T-helper 1 cell treated with Interleukin-12 subunit alpha and Interleukin-12 subunit beta and Interleukin-4 antibody, amounts not matched to agents 30 μg/mL and 1 μg/mL, for 36 hours (primary cell): ENCODE results near the gene NHP2.
"Not testable (repeated sequence)": the region's sequence is repeated elsewhere in the genome, so short reads cannot be mapped to it uniquely, and the experiment has no call there.

Source experiments
- H3K27ac Mint-ChIP-seq: one replicate; pipeline ENCODE4 v1.8.0; 2021; ENCODE audit warnings: mild to moderate bottlenecking, mixed read lengths
- H3K27me3 Mint-ChIP-seq: one replicate; pipeline ENCODE4 v1.8.0; 2021; ENCODE audit warnings: low read depth, mixed read lengths
- H3K36me3 Mint-ChIP-seq: one replicate; pipeline ENCODE4 v1.8.0; 2021; ENCODE audit warnings: low read depth, mixed read lengths
- H3K4me1 Mint-ChIP-seq: one replicate; pipeline ENCODE4 v1.8.0; 2021; ENCODE audit warnings: low read depth, mixed read lengths
- H3K4me3 Mint-ChIP-seq: one replicate; pipeline ENCODE4 v1.8.0; 2021; ENCODE audit warnings: mild to moderate bottlenecking, moderate library complexity, mixed read lengths
- H3K9me3 Mint-ChIP-seq: one replicate; pipeline ENCODE4 v1.8.0; 2021; ENCODE audit warnings: mixed read lengths

Gene NHP2

DNA sequence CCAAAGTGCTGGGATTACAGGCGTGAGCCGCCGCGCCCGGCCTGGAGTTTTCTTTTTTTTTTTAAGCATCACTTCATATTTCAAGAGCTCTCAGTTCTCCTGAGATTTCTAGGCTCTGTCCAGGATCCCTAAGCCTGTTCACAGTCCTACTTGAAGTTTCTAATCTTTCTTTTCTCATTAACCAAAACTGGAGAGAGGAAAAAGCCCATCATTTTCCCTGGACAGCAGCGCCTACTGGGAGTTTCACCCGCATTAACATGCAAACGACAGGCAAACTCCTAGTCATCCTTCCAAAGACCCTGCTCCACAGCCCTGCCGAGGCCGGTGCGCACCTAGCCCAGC, 23.5 kb downstream of the NHP2 start:
- not testable (repeated sequence) for H3K9me3 Mint-ChIP-seq, H3K36me3 Mint-ChIP-seq, H3K27ac Mint-ChIP-seq, H3K27me3 Mint-ChIP-seq
- Mint-ChIP-seq H3K4me1 (peaks cover 13% of the 10 kb centered on the region), H3K4me3 (peak overlapping the region; percentile 49)

DNA sequence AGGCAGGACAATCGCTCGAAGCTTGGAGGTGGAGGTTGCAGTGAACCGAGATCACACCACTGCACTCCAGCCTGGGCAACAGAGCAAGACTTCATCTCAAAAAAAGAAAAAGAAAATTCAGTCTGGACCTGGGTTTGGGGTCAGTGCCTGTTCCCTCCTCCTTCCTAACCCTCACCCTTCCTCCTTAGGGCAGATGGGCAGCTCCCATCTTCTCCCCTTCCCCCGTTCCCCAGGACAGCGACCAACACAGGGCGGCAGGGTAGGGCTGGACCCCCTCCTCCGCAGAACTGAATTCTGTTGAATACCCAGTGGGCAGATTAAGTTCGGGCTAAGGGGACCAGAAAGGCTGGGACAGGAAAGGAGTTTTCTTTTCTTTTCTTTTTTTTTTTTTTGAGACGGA, 24.4 kb downstream of the NHP2 start:
- H3K27ac Mint-ChIP-seq: no peak overlapping the region
- peaks cover 8% of the 10 kb centered on the region for H3K36me3 Mint-ChIP-seq
- H3K27me3 Mint-ChIP-seq: no peaks in the 10 kb centered on the region
- no peaks in the 10 kb centered on the region for H3K9me3 Mint-ChIP-seq
- peaks cover 13% of the 10 kb centered on the region for H3K4me1 Mint-ChIP-seq
- H3K4me3 Mint-ChIP-seq: no peak overlapping the region

- peaks cover 11% of the 10 kb centered on the region for H3K4me1 Mint-ChIP-seq
- H3K4me3 Mint-ChIP-seq, H3K27ac Mint-ChIP-seq, H3K36me3 Mint-ChIP-seq, H3K9me3 Mint-ChIP-seq, H3K27me3 Mint-ChIP-seq: not testable (repeated sequence)
Measured at GRCh38 chr5:178127300-178128009, 26.2 kb downstream of the NHP2 start.

DNA sequence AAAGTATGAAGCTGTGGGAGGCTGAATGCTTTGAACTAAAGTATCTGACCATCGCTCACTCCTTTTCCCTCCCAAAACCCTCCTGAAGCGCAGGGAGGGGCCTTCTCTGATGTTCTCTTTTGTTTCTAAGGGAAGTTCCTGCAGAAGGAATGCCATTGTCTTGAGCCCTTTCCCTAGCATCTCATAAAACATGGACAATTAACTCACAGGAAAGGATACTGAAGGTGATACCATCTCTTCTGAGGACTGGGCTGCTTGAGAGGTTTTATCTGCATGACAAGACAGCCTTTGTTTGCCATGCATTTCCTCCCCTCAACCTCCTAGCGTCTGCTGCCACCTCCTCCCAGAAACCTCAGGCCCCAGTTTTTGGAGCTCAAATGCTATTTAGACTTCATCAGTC, 27.1 kb downstream of the NHP2 start:
- Mint-ChIP-seq H3K4me3 (no peak overlapping the region), H3K9me3 (no peaks in the 10 kb centered on the region), H3K27ac (no peak overlapping the region), H3K27me3 (no peaks in the 10 kb centered on the region), H3K36me3 (peaks cover 1% of the 10 kb centered on the region), H3K4me1 (peaks cover 7% of the 10 kb centered on the region)

GRCh38 chr5:178125253-178125906, 28.3 kb downstream of the NHP2 start:
- Mint-ChIP-seq H3K4me1 (peaks cover 6% of the 10 kb centered on the region), H3K27me3 (no peaks in the 10 kb centered on the region), H3K36me3 (no peaks in the 10 kb centered on the region), H3K4me3 (no peak overlapping the region), H3K27ac (no peak overlapping the region), H3K9me3 (no peaks in the 10 kb centered on the region)

DNA sequence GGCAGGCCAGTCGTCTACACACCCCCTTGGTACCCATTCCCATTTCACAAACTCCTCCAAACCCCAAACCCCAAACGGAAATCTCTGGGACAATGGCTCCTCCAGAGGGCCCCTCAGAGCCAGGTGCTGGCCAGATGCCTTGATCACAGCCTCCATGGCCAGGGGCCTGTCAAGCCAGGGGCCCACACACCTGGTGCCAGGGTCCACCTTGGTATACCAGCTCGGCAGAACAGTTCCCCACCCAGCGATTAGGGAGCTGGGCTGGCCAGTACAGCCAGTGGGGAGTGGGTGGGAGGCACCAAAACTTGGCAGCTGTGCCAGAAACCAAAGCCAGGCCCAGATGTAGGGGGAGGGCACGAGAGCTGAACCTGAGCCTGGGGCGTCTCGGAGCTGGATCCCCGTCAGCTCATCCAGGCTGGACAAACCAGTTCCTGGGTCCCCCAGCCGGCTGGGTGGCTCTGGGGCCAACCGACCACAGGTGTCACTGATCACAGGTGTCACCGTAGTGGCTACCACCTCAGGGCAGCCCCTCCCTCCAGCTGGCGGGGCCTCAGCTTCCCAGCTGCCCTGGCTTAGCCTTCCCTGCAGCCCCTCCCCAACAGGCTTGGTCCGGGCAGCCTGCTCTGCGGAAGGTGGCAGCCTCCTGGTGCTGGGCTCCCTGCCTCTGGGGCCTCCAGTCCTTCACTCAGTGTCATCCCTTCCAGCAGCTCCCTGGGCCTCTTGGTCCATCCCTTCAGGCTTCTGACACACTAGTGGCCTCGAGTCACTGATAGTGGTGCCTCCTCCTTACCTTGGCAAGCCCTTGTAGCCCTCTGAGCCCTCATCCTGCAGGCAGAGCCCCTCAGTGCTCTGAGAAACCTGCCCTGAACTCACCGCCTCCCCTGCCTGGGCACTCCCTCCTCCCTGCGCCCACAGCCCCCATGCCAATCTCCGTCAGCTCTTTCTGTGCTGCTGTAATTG, 29.4 kb downstream of the NHP2 start:
- peaks cover 4% of the 10 kb centered on the region for H3K4me1 Mint-ChIP-seq
- no peaks in the 10 kb centered on the region for H3K36me3 Mint-ChIP-seq
- no peaks in the 10 kb centered on the region for H3K27me3 Mint-ChIP-seq
- no peak overlapping the region for H3K4me3 Mint-ChIP-seq
- no peaks in the 10 kb centered on the region for H3K9me3 Mint-ChIP-seq
- no peak overlapping the region for H3K27ac Mint-ChIP-seq

DNA sequence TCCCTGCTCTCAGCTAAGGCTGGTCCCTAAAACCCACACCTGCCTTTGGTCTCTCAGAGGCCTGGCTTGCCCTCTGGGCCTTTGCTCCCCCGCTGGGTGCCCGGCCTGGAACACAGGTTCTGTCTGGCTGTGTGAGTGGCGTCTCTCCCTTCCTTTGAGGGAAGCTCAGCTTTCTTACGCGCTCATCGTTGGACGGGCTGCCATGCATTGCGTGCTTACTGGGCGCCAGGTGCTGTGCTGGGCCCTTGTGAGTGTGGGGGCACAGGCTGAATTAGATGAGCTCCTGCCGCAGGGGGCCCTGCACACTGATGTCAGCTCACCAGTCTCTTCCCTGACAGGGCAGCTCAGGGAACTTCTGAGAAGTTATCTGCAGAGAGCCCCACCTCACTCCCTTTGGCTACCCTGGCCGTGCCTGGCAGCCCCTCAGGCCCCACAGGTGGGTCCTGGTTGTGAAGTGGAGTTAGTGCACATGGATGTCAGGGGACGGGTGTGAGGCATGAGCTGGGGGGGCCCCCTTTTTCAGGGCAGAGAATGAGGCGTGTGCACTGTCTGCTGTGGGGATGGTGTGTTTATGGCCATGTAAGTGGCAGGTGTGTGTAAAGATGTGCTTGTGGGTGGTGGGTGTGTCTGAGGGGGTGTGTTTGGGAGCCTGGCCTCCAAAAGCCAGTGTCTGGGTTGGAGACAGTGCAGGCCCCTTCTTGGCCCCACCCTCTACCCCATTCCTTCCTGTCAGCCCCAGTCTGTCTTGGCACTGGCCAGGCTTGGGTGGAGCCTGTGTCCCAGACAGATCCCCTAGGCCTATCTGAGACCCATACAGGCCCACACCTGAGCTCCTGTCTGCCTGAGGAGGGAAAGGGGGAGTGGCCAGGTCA, 30.4 kb downstream of the NHP2 start:
- H3K9me3 Mint-ChIP-seq: no peaks in the 10 kb centered on the region
- H3K27ac Mint-ChIP-seq: no peak overlapping the region
- H3K4me3 Mint-ChIP-seq: no peak overlapping the region
- peaks cover 4% of the 10 kb centered on the region for H3K4me1 Mint-ChIP-seq
- no peaks in the 10 kb centered on the region for H3K27me3 Mint-ChIP-seq
- H3K36me3 Mint-ChIP-seq: no peaks in the 10 kb centered on the region

GRCh38 chr5:178122346-178122745, 31.3 kb downstream of the NHP2 start:
- no peak overlapping the region for H3K27ac Mint-ChIP-seq
- no peaks in the 10 kb centered on the region for H3K36me3 Mint-ChIP-seq
- no peaks in the 10 kb centered on the region for H3K27me3 Mint-ChIP-seq
- no peaks in the 10 kb centered on the region for H3K9me3 Mint-ChIP-seq
- peaks cover 4% of the 10 kb centered on the region for H3K4me1 Mint-ChIP-seq
- no peak overlapping the region for H3K4me3 Mint-ChIP-seq

- H3K9me3 Mint-ChIP-seq: no peaks in the 10 kb centered on the region
- peaks cover 5% of the 10 kb centered on the region for H3K27me3 Mint-ChIP-seq
- peaks cover 9% of the 10 kb centered on the region for H3K4me1 Mint-ChIP-seq
- no peaks in the 10 kb centered on the region for H3K36me3 Mint-ChIP-seq
- H3K4me3 Mint-ChIP-seq: no peak overlapping the region
- no peak overlapping the region for H3K27ac Mint-ChIP-seq
Measured at GRCh38 chr5:178121391-178122276, 32.1 kb downstream of the NHP2 start.

DNA sequence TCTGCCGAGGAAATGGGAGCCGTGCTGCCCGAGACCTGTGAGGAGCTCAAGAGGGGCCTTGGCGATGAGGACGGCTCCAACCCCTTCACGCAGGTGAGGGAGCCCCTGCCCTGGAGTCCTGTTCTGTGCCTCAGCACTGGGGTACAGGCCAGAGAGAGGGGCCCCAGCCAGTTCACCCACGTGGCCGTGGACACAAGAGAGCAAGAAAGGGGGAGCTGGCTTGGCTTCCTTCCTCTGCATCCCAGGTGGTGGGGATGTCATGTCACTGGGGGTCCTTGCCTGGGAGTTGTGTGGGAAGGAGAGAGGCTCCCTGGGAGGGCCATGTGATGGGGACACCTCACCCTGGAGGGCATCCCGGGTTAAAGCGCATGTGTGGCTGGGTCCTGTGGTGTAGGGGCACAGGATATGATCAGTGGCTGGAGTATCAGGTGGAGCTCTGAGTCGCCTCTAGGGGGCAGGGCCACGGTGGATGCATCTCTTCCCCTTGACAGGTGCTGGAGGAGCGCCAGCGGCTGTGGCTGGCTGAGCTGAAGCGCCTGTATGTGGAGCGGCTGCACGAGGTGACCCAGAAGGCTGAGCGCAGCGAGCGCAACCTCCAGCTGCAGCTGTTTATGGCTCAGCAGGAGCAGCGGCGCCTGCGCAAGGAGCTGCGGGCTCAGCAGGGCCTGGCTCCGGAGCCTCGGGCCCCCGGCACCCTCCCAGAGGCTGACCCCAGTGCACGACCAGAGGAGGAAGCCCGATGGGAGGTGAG, 32.9 kb downstream of the NHP2 start:
- H3K36me3 Mint-ChIP-seq: no peaks in the 10 kb centered on the region
- peaks cover 13% of the 10 kb centered on the region for H3K27me3 Mint-ChIP-seq
- H3K4me1 Mint-ChIP-seq: peaks cover 14% of the 10 kb centered on the region
- peak overlapping the region; percentile 10 for H3K4me3 Mint-ChIP-seq
- no peaks in the 10 kb centered on the region for H3K9me3 Mint-ChIP-seq
- no peak overlapping the region for H3K27ac Mint-ChIP-seq

- H3K4me3 Mint-ChIP-seq: no peak overlapping the region
- H3K27ac Mint-ChIP-seq: no peak overlapping the region
- peaks cover 18% of the 10 kb centered on the region for H3K4me1 Mint-ChIP-seq
- H3K27me3 Mint-ChIP-seq: peaks cover 17% of the 10 kb centered on the region
- no peaks in the 10 kb centered on the region for H3K36me3 Mint-ChIP-seq
- H3K9me3 Mint-ChIP-seq: no peaks in the 10 kb centered on the region
Measured at GRCh38 chr5:178119915-178120606, 33.6 kb downstream of the NHP2 start.

DNA sequence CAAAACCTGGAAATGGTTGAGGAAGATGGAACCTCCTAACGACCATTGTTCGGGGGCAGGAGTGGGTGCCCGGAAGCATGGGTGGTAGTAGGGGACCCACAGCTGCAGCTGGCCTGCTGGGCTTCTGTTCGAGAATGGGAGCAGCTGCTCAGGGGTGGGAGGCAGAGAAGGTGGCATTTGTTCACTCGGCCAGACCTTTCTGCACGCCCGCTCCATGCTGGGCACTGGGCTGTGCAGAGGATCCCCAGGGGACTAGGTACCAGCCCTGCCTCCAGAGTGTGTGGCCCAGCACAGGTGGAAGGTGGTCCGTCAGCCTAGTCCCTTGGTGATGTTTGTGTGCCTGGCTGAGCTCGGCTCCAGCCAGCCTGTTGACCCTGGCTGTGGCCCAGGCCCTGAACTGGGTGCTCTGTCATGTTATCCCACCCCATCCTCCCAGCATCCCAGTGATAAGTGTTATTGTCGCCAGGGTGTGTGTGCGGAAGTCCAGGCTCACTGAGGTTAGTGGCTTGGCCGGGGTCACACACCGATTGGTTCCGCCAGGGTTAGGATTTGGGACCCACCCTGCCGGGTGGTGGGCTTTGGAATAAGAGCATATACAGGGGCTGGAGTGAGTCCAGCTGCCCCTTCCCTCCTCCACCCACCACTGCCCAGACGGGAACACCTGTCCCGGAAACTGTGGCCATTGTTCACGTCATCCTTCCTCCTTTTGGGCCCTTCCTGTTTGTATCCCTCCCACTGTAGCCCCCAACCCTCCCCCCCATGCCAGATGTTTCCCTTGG, 35.6 kb downstream of the NHP2 start:
- Mint-ChIP-seq H3K4me1 (peaks cover 28% of the 10 kb centered on the region), H3K9me3 (no peaks in the 10 kb centered on the region), H3K4me3 (no peak overlapping the region), H3K36me3 (peaks cover 2% of the 10 kb centered on the region), H3K27me3 (peaks cover 27% of the 10 kb centered on the region), H3K27ac (no peak overlapping the region)
